ENCODE measurements around the gene MAP6D1.
"Not testable (repeated sequence)": the region's sequence is repeated elsewhere in the genome, so short reads cannot be mapped to it uniquely, and the experiment has no call there.

The MAP6D1 gene

DNA sequence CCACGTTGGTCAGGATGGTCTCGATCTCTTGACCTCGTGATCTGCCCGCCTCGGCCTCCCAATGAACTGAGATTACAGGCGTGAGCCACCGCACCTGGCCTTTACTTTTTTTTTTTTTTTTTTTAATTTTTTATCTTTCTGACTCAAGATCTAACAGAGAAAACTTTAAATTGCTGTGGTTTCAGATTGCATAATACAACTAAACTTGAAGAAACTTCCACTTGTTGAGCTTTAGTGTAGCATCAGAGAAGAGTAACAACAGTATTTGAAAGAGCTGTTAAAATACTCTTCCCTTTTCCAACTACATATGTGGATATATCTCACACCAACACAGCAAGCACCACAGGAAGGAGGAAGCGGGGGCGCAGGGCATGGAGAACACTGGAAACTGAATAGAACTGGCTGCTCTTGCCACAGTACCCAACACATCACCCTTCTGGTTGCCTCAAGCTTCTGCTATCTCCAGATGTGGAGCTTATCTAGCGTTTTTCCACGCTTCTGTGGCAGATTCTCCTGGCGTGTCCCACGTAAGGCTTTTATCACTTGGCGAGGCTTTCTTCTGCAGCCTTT is 45.4 kb downstream of the MAP6D1 start:
- no peak overlapping the region for H3K4me3 ChIP-seq (ENCODE audit: low read depth, low read length)
- DNase-seq (ENCODE audit: low read depth): no peak
- TF ChIP-seq, protein P1, sequence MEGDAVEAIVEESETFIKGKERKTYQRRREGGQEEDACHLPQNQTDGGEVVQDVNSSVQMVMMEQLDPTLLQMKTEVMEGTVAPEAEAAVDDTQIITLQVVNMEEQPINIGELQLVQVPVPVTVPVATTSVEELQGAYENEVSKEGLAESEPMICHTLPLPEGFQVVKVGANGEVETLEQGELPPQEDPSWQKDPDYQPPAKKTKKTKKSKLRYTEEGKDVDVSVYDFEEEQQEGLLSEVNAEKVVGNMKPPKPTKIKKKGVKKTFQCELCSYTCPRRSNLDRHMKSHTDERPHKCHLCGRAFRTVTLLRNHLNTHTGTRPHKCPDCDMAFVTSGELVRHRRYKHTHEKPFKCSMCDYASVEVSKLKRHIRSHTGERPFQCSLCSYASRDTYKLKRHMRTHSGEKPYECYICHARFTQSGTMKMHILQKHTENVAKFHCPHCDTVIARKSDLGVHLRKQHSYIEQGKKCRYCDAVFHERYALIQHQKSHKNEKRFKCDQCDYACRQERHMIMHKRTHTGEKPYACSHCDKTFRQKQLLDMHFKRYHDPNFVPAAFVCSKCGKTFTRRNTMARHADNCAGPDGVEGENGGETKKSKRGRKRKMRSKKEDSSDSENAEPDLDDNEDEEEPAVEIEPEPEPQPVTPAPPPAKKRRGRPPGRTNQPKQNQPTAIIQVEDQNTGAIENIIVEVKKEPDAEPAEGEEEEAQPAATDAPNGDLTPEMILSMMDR (IDR thresholded peaks at IDR 0.05; ENCODE audit: low read depth, low read length, missing control alignments): no peak

DNA sequence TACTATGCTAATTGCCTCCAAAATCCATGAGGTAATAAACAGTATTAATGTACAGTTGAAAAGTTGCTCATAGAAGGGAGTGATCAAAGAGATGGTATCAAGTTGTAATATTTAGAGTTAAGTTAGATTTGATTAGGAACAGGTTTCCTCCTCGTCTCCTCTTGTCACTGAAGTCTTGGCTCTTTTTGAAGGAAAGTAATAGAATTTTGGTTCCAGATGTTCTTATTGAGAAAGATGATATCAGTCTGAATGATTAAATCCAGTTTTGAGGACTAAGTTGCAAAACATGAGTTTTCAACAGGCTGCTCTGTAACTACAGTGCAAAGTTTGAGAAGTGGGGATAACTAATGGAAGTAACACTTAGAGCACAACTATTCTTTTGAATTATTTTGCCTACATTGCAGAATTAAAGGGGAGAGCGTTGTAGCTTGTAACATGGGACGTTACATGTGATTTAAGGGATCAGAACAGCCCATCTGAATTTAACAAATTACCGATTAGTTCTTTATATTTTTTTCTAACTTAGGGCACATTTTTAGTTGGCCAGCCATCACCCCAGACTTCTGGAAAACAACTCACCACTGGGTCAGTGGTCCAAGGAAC is 48.3 kb downstream of the MAP6D1 start:
- no peak overlapping the region for H3K4me3 ChIP-seq (ENCODE audit: low read depth, low read length)

DNA sequence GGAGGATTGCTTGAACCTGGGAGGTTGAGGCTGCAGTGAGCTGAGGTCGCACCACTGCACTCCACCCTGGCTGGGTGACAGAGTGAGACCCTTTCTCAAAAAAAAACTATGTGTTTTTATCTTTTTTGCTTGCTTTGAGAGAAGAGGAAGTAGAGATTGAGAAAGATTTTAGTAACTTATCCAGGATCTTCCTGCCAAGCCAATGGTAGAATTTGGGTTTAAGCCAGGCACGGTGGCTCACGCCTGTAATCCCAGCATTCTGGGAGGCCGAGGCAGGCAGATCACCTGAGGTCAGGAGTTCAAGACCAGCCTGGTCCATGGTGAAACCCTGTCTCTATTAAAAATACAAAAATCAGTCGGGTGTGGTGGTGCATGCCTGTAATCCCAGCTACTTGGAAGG is 48.9 kb downstream of the MAP6D1 start:
- DNase-seq (ENCODE audit: low read depth); H3K4me3 ChIP-seq (ENCODE audit: low read depth, low read length): not testable (repeated sequence)

More for the DNA sequence above, 48.3 kb downstream of the MAP6D1 start:
- TF ChIP-seq, protein P1 (IDR thresholded peaks at IDR 0.05; ENCODE audit: low read depth, low read length, missing control alignments): no peak
- no peak for DNase-seq (ENCODE audit: low read depth)

DNA sequence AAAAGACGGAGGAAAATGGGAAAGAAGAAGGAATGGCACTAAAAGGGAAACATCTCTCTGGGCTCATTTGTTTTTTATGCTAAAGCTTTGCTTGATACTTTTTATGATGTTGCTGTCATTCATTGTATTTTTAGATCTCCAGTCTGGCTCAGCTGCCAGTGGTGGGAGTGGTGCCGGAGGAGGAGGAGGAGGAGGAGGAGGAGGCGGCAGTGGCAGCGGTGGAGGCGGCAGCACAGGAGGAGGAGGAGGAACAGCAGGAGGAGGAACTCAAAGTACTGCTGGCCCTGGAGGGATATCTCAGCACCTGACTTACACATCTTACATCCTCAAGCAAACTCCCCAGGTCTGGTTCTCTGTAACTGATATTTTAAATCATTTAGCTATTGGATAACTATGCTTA is 49.6 kb downstream of the MAP6D1 start:
- H3K4me3 ChIP-seq (ENCODE audit: low read depth, low read length): no peak overlapping the region
- no peak for DNase-seq (ENCODE audit: low read depth)
- TF ChIP-seq, protein P1 (IDR thresholded peaks at IDR 0.05; ENCODE audit: low read depth, low read length, missing control alignments): no peak

DNA sequence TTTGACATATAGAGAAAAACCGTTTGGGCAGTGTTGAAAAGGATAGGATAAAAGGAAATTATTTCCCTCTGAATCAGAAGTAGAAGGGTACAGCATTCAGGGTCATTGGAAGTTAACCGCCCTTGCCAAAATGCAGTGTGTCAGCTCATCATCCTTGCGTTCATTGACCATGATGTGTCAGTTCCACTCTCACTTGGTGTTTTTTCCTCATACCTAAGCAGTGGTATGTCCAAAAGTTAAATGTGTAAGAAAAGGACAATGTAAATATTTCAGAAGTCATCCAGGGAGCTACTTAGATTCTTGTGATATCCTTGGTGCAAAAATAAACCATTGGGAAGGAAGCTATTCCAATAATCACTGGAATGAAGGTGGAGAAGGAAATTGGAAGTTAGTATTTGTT is 50.7 kb downstream of the MAP6D1 start:
- H3K4me3 ChIP-seq (ENCODE audit: low read depth, low read length): no peak overlapping the region
- TF ChIP-seq, protein P1 (IDR thresholded peaks at IDR 0.05; ENCODE audit: low read depth, low read length, missing control alignments): no peak
- no peak for DNase-seq (ENCODE audit: low read depth)

DNA sequence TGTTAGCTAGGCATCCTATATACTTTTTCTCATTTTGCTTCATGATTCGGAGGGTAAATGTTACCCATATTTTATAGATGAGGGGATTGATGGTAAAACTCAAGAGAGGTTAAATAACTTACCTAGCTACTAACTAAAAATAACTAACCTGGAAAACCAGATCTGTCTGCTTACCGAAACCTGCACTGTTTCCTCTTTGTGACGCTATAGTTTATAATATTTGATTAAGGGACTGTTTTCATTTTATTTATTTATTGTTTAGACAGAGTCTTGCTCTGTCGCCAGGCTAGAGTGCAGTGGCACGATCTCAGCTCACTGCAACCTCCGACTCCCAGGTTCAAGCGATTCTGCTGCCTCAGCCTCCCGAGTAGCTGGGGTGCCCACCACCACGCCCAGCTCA is 55.9 kb downstream of the MAP6D1 start:
- TF ChIP-seq, protein P1 (IDR thresholded peaks at IDR 0.05; ENCODE audit: low read depth, low read length, missing control alignments): no peak

DNA sequence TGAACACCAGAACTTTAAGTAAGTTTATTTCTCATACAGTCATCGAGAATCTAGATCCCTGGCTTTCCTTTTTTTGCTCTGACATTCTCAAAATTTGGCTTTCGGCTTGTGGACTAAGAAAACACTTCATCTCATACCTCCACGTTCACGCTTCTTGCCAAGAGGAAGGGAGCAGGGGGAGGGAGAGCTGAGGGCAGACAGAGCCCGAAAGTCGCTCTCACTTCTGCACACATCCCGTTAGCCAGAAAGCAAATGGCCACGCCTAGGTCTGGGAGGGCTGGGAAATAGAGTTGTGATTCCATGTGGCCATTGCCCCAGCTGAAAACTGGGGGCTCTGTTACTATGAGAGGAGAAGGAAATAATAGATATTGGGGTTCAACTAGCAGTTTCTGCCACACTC is 57.3 kb downstream of the MAP6D1 start:
- DNase-seq (ENCODE audit: low read depth): no peak
- TF ChIP-seq, protein P1 (IDR thresholded peaks at IDR 0.05; ENCODE audit: low read depth, low read length, missing control alignments): no peak
- H3K4me3 ChIP-seq (ENCODE audit: low read depth, low read length): no peak overlapping the region

More for the DNA sequence above, 55.9 kb downstream of the MAP6D1 start:
- DNase-seq (ENCODE audit: low read depth): no peak
- no peak overlapping the region for H3K4me3 ChIP-seq (ENCODE audit: low read depth, low read length)

Data from GM12864 (cell line).